ENCODE measurements around the gene ARHGAP22.

Gene ARHGAP22

GRCh38 chr10:48512861-48513260 lies 92.0 kb downstream of the ARHGAP22 start:
- no peak for DNase-seq (ENCODE audit: low read depth, low spot score)

GRCh38 chr10:48511875-48512231 lies 93.0 kb downstream of the ARHGAP22 start:
- no peak for DNase-seq (ENCODE audit: low read depth, low spot score)

GRCh38 chr10:48511066-48511874 lies 93.6 kb downstream of the ARHGAP22 start:
- no peak for DNase-seq (ENCODE audit: low read depth, low spot score)

GRCh38 chr10:48509974-48510692 lies 94.7 kb downstream of the ARHGAP22 start:
- DNase-seq (ENCODE audit: low read depth, low spot score) = no peak

GRCh38 chr10:48508791-48509772 lies 95.8 kb downstream of the ARHGAP22 start:
- DNase-seq (ENCODE audit: low read depth, low spot score) = no peak

GRCh38 chr10:48507933-48508790 lies 96.7 kb downstream of the ARHGAP22 start:
- no peak for DNase-seq (ENCODE audit: low read depth, low spot score)

GRCh38 chr10:48507494-48507893 lies 97.4 kb downstream of the ARHGAP22 start:
- DNase-seq (ENCODE audit: low read depth, low spot score) = no peak

GRCh38 chr10:48506147-48506917 lies 98.5 kb downstream of the ARHGAP22 start:
- no peak for DNase-seq (ENCODE audit: low read depth, low spot score)

GRCh38 chr10:48505394-48506112 lies 99.3 kb downstream of the ARHGAP22 start:
- DNase-seq (ENCODE audit: low read depth, low spot score) = no peak

GRCh38 chr10:48504141-48504885 lies 100.6 kb downstream of the ARHGAP22 start:
- DNase-seq (ENCODE audit: low read depth, low spot score) = no peak

GRCh38 chr10:48503293-48503911 lies 101.5 kb downstream of the ARHGAP22 start:
- DNase-seq (ENCODE audit: low read depth, low spot score) = no peak

- DNase-seq (ENCODE audit: low read depth, low spot score) = no peak
Measured at GRCh38 chr10:48502791-48503190, 102.1 kb downstream of the ARHGAP22 start.

- DNase-seq (ENCODE audit: low read depth, low spot score) = no peak
Measured at GRCh38 chr10:48501787-48502771, 102.8 kb downstream of the ARHGAP22 start.

GRCh38 chr10:48501226-48501625 lies 103.6 kb downstream of the ARHGAP22 start:
- DNase-seq (ENCODE audit: low read depth, low spot score) = no peak

GRCh38 chr10:48500771-48501170 lies 104.1 kb downstream of the ARHGAP22 start:
- no peak for DNase-seq (ENCODE audit: low read depth, low spot score)

GRCh38 chr10:48498940-48499510 lies 105.8 kb downstream of the ARHGAP22 start:
- no peak for DNase-seq (ENCODE audit: low read depth, low spot score)
